ENCODE results near the gene NFIC.
"Not testable (repeated sequence)": the region's sequence is repeated elsewhere in the genome, so short reads cannot be mapped to it uniquely, and the experiment has no call there.

The NFIC gene

GRCh38 chr19:3333020-3333583, 33.3 kb upstream of the NFIC start:
- no peak overlapping the region for H3K4me3 ChIP-seq (ENCODE audit: low read depth, low read length)
- no peak for TF ChIP-seq CTCF (IDR thresholded peaks at IDR 0.05; ENCODE audit: low read depth, low read length, missing control alignments)
- DNase-seq (ENCODE audit: low read depth), result no peak

- TF ChIP-seq CTCF (IDR thresholded peaks at IDR 0.05; ENCODE audit: low read depth, low read length, missing control alignments), result no peak
- no peak for DNase-seq (ENCODE audit: low read depth)
- no peak overlapping the region for H3K4me3 ChIP-seq (ENCODE audit: low read depth, low read length)
These were observed 32.7 kb upstream of the NFIC start for GRCh38 chr19:3333662-3334061.

- H3K4me3 ChIP-seq (ENCODE audit: low read depth, low read length); DNase-seq (ENCODE audit: low read depth): not testable (repeated sequence)
These were observed 31.5 kb upstream of the NFIC start for GRCh38 chr19:3334749-3335430.

- no peak for TF ChIP-seq CTCF (IDR thresholded peaks at IDR 0.05; ENCODE audit: low read depth, low read length, missing control alignments)
- no peak for DNase-seq (ENCODE audit: low read depth)
- H3K4me3 ChIP-seq (ENCODE audit: low read depth, low read length), result no peak overlapping the region
These were observed 30.7 kb upstream of the NFIC start for GRCh38 chr19:3335431-3336350.

- TF ChIP-seq CTCF (IDR thresholded peaks at IDR 0.05; ENCODE audit: low read depth, low read length, missing control alignments), result no peak
- H3K4me3 ChIP-seq (ENCODE audit: low read depth, low read length), result no peak overlapping the region
- no peak for DNase-seq (ENCODE audit: low read depth)
These were observed 30.1 kb upstream of the NFIC start for GRCh38 chr19:3336351-3336679.

- no peak for TF ChIP-seq CTCF (IDR thresholded peaks at IDR 0.05; ENCODE audit: low read depth, low read length, missing control alignments)
- no peak overlapping the region for H3K4me3 ChIP-seq (ENCODE audit: low read depth, low read length)
- no peak for DNase-seq (ENCODE audit: low read depth)
These were observed 29.5 kb upstream of the NFIC start for GRCh38 chr19:3336680-3337523.
